Erythroblast (primary cell): ENCODE data around the gene SEC14L3.

Experiments
- GATA1 ChIP-seq: IDR thresholded peaks from 2 replicates; pipeline ENCODE4 v1.6.1; 2011; ENCODE audit warnings: low read depth, mild to moderate bottlenecking, control low read depth, low read length, moderate library complexity
- POLR2A ChIP-seq: IDR thresholded peaks from 2 replicates; pipeline ENCODE4 v1.6.1; 2011; ENCODE audit warnings: mild to moderate bottlenecking, low read length

GRCh38 chr22:30516731-30517130 is 44.9 kb upstream of the SEC14L3 start:
- TF ChIP-seq POLR2A (no peak), GATA1 (no peak)
